Ishikawa (cell line): ENCODE measurements around the gene SERTAD3.

Source experiments
- CEBPB ChIP-seq: IDR thresholded peaks from 2 replicates; pipeline ENCODE4 v1.6.1; 2012
- EP300 ChIP-seq: IDR thresholded peaks from 2 replicates; pipeline ENCODE4 v1.6.1; 2012; ENCODE audit warnings: borderline replicate concordance
- FOXM1 ChIP-seq: IDR thresholded peaks from 2 replicates; pipeline ENCODE4 v1.6.1; 2012; ENCODE audit warnings: low read depth, borderline replicate concordance
- MAX ChIP-seq: IDR thresholded peaks from 2 replicates; pipeline ENCODE4 v1.6.1; 2012
- NFIC ChIP-seq: IDR thresholded peaks from 2 replicates; pipeline ENCODE4 v1.6.1; 2012
- RAD21 ChIP-seq: IDR thresholded peaks from 2 replicates; pipeline ENCODE4 v1.6.1; 2012; ENCODE audit warnings: low read depth
- TAF1 ChIP-seq: IDR thresholded peaks from 2 replicates; pipeline ENCODE4 v1.6.1; 2012; ENCODE audit warnings: low read depth, mild to moderate bottlenecking
- TCF12 ChIP-seq: IDR thresholded peaks from 2 replicates; pipeline ENCODE4 v1.6.1; 2012; ENCODE audit warnings: low read depth
- TEAD4 ChIP-seq: IDR thresholded peaks from 2 replicates; pipeline ENCODE4 v1.6.1; 2012
- YY1 ChIP-seq: IDR thresholded peaks from 2 replicates; pipeline ENCODE4 v1.6.1; 2012; ENCODE audit warnings: low read depth
- ZBTB7A ChIP-seq: IDR thresholded peaks from 2 replicates; pipeline ENCODE4 v1.6.1; 2012; ENCODE audit warnings: low read depth

GRCh38 chr19:40411958-40412499, 32.1 kb downstream of the SERTAD3 start:
- TF ChIP-seq EP300 (no peak), TCF12 (no peak), YY1 (no peak), RAD21 (no peak), TEAD4 (no peak), TAF1 (no peak), MAX (no peak), ZBTB7A (no peak), FOXM1 (no peak), CEBPB (no peak), NFIC (no peak)
